Measurements from ENCODE around the gene JMJD8.

Gene JMJD8

GRCh38 chr16:715477-716199 is 31.5 kb upstream of the JMJD8 start (continued):
- TF ChIP-seq, protein P1, sequence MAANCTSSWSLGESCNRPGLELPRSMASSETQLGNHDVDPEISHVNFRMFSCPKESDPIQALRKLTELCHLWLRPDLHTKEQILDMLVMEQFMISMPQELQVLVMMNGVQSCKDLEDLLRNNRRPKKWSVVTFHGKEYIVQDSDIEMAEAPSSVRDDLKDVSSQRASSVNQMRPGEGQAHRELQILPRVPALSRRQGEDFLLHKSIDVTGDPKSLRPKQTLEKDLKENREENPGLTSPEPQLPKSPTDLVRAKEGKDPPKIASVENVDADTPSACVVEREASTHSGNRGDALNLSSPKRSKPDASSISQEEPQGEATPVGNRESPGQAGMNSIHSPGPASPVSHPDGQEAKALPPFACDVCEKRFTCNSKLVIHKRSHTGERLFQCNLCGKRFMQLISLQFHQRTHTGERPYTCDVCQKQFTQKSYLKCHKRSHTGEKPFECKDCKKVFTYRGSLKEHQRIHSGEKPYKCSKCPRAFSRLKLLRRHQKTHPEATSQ (tag by site-specific recombination; IDR thresholded peaks at IDR 0.05) = no peak
- TF ChIP-seq SP2 (tag by site-specific recombination; IDR thresholded peaks at IDR 0.05) (no peak), RBAK (tag by site-specific recombination; IDR thresholded peaks at IDR 0.05) (no peak), ZNF561 (tag by site-specific recombination; IDR thresholded peaks at IDR 0.05; ENCODE audit: borderline replicate concordance) (peak; percentile 69; the same call in 1 of the 2 replicates), ZNF37A (tag by site-specific recombination; IDR thresholded peaks at IDR 0.05) (no peak), ZNF692 (tag by site-specific recombination; IDR thresholded peaks at IDR 0.05) (peak; percentile 59; the same call in 1 of the 2 replicates), ZIC2 (tag by site-specific recombination; IDR thresholded peaks at IDR 0.05) (peak; percentile 66), KLF17 (tag by site-specific recombination; IDR thresholded peaks at IDR 0.05) (peak; percentile 58), ZNF677 (tag by site-specific recombination; IDR thresholded peaks at IDR 0.05) (peak; percentile 9; the same call in 1 of the 2 replicates), ZNF211 (tag by site-specific recombination; IDR thresholded peaks at IDR 0.05; ENCODE audit: low read depth) (no peak), ZNF114 (tag by site-specific recombination; IDR thresholded peaks at IDR 0.05) (no peak), MYNN (tag by site-specific recombination; IDR thresholded peaks at IDR 0.05; ENCODE audit: borderline replicate concordance) (no peak), ZNF335 (tag by site-specific recombination; conservative IDR thresholded peaks at IDR 0.05) (peak; percentile 48), ZEB2 (tag by site-specific recombination; IDR thresholded peaks at IDR 0.05) (0 out of 2 replicates have a peak, but pooled peaks have one; percentile 36), ZNF341 (tag by site-specific recombination; IDR thresholded peaks at IDR 0.05; ENCODE audit: low read depth) (peak; percentile 38), ZNF354C (tag by site-specific recombination; IDR thresholded peaks at IDR 0.05; ENCODE audit: borderline replicate concordance, low read depth) (no peak), ZNF302 (tag by site-specific recombination; IDR thresholded peaks at IDR 0.05; ENCODE audit: low read depth) (no peak), ZNF292 (tag by site-specific recombination; IDR thresholded peaks at IDR 0.05; ENCODE audit: borderline replicate concordance, low read depth) (no peak), ZNF169 (tag by site-specific recombination; IDR thresholded peaks at IDR 0.05) (no peak), ZNF239 (tag by site-specific recombination; IDR thresholded peaks at IDR 0.05) (no peak), ZNF266 (tag by site-specific recombination; IDR thresholded peaks at IDR 0.05; ENCODE audit: low read depth) (no peak), ZNF660 (tag by site-specific recombination; IDR thresholded peaks at IDR 0.05) (no peak), ZNF548 (tag by site-specific recombination; IDR thresholded peaks at IDR 0.05) (no peak), ZNF843 (tag by site-specific recombination; IDR thresholded peaks at IDR 0.05) (no peak), HOXA7 (CRISPR knock-in tag; IDR thresholded peaks at IDR 0.05; ENCODE audit: borderline replicate concordance) (no peak), ZNF148 (tag by site-specific recombination; IDR thresholded peaks at IDR 0.05; ENCODE audit: borderline replicate concordance) (no peak), ZSCAN16 (tag by site-specific recombination; IDR thresholded peaks at IDR 0.05) (no peak), BCL11A (tag by site-specific recombination; IDR thresholded peaks at IDR 0.05; ENCODE audit: low read depth) (no peak)
- TF ChIP-seq, protein P2, sequence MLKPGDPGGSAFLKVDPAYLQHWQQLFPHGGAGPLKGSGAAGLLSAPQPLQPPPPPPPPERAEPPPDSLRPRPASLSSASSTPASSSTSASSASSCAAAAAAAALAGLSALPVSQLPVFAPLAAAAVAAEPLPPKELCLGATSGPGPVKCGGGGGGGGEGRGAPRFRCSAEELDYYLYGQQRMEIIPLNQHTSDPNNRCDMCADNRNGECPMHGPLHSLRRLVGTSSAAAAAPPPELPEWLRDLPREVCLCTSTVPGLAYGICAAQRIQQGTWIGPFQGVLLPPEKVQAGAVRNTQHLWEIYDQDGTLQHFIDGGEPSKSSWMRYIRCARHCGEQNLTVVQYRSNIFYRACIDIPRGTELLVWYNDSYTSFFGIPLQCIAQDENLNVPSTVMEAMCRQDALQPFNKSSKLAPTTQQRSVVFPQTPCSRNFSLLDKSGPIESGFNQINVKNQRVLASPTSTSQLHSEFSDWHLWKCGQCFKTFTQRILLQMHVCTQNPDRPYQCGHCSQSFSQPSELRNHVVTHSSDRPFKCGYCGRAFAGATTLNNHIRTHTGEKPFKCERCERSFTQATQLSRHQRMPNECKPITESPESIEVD (tag by site-specific recombination; IDR thresholded peaks at IDR 0.05) = no peak
- TF ChIP-seq, protein P3, sequence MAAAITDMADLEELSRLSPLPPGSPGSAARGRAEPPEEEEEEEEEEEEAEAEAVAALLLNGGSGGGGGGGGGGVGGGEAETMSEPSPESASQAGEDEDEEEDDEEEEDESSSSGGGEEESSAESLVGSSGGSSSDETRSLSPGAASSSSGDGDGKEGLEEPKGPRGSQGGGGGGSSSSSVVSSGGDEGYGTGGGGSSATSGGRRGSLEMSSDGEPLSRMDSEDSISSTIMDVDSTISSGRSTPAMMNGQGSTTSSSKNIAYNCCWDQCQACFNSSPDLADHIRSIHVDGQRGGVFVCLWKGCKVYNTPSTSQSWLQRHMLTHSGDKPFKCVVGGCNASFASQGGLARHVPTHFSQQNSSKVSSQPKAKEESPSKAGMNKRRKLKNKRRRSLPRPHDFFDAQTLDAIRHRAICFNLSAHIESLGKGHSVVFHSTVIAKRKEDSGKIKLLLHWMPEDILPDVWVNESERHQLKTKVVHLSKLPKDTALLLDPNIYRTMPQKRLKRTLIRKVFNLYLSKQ (tag by site-specific recombination; IDR thresholded peaks at IDR 0.05; ENCODE audit: borderline replicate concordance) = no peak
- TF ChIP-seq, protein P4, sequence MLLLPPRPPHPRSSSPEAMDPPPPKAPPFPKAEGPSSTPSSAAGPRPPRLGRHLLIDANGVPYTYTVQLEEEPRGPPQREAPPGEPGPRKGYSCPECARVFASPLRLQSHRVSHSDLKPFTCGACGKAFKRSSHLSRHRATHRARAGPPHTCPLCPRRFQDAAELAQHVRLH (tag by site-specific recombination; IDR thresholded peaks at IDR 0.05) = no peak

Data from HEK293 (cell line).